Panc1 (cell line): ENCODE data around the gene ABCB6. TPM values are rescaled to one million over a fixed set of nuclear protein-coding genes. Genes with fewer than 3 reads are reported as not detected.
A peak's percentile ranks its signal among the peaks of the same experiment; 100 is the strongest.

Source experiments
- ATAC-seq: fragments of 200-7000 bp; cut with Tn5 transposase; 2 replicates; pipeline ENCODE4 v1.9.1; 2020; ENCODE audit warnings: mild to moderate bottlenecking, moderate library complexity
- BruUV-seq: library from RNA; stranded (reverse); fragments of 400-500 nt; replicated peaks from 2 replicates; lab custom pipeline; 2021; lab: Mats Ljungman, UMichigan
- CTCF ChIA-PET: fragments of 300-600 bp; sonication (Branson Sonifier 250); formaldehyde crosslinking; loops from one replicate; lab custom pipeline; 2022; ENCODE audit warnings: antibody characterized with exemption; lab: Charles Lee
- POLR2A ChIA-PET: fragments of 300-600 bp; sonication (Branson Sonifier 250); formaldehyde crosslinking; loops from one replicate; lab custom pipeline; 2022; ENCODE audit warnings: antibody characterized with exemption; lab: Charles Lee
- DNase-seq: peaks from one replicate; pipeline ENCODE4 v3.0.0-alpha.2; 2010; ENCODE audit warnings: low read depth, low spot score
- H3K27ac ChIP-seq: 2 replicates; pipeline ENCODE4 v1.5.1; 2011; ENCODE audit warnings: mild to moderate bottlenecking, low read length, inconsistent platforms
- H3K27me3 ChIP-seq: fragments of 200-500 bp; sonication (Bioruptor generic); 2 replicates; pipeline ENCODE4 v1.6.0; 2014; ENCODE audit warnings: low read length, inconsistent platforms; ENCODE audit not compliant: control insufficient read depth, insufficient read depth
- H3K36me3 ChIP-seq: fragments of 200-500 bp; sonication (Bioruptor generic); 2 replicates; pipeline ENCODE4 v1.5.1; 2014; ENCODE audit warnings: inconsistent platforms, mild to moderate bottlenecking, low read length, moderate library complexity; ENCODE audit not compliant: control insufficient read depth, insufficient read depth
- H3K4me1 ChIP-seq: 2 replicates; pipeline ENCODE4 v1.5.1; 2011; ENCODE audit warnings: inconsistent platforms, mild to moderate bottlenecking, low read length, moderate library complexity; ENCODE audit not compliant: control insufficient read depth, insufficient read depth
- H3K4me3 ChIP-seq, 2 experiments: 2 replicates each; pipeline ENCODE4 v1.5.1; 2011 to 2012; ENCODE audit warnings: low read depth in 2 of 2, low read length in 2 of 2, mild to moderate bottlenecking in 2 of 2, inconsistent platforms in 1 of 2, moderate library complexity in 1 of 2
- H3K9me3 ChIP-seq: fragments of 200-500 bp; sonication (Bioruptor generic); 2 replicates; pipeline ENCODE4 v1.5.1; 2014; ENCODE audit warnings: low read depth, mild to moderate bottlenecking, inconsistent platforms, low read length, moderate library complexity; ENCODE audit not compliant: control insufficient read depth, insufficient read depth
- POLR2AphosphoS5 ChIP-seq: IDR thresholded peaks from 2 replicates; pipeline ENCODE4 v1.6.1; 2012; ENCODE audit warnings: mild to moderate bottlenecking, low read depth, low read length, moderate library complexity
- REST ChIP-seq, 2 experiments: IDR thresholded peaks; 2 replicates each; pipeline ENCODE4 v1.6.1; 2011 to 2012; ENCODE audit warnings: low read depth in 2 of 2, control low read depth in 1 of 2, low read length in 1 of 2, mild to moderate bottlenecking in 1 of 2, moderate library complexity in 1 of 2; ENCODE audit not compliant: insufficient read depth in 1 of 2
- SIN3A ChIP-seq: IDR thresholded peaks from 2 replicates; pipeline ENCODE4 v1.6.1; 2012; ENCODE audit warnings: low read depth, mild to moderate bottlenecking, low read length, moderate library complexity, borderline replicate concordance; ENCODE audit not compliant: insufficient read depth
- TCF7L2 ChIP-seq: IDR thresholded peaks from 2 replicates; pipeline ENCODE4 v1.6.1; 2011; ENCODE audit warnings: mild to moderate bottlenecking, low read depth, low read length, inconsistent platforms
- in situ Hi-C: cut with HindIII; loops from 2 replicates; pipeline ENCODE4 v1.10.0; 2016; ENCODE audit warnings: low sequenced_read_pairs, low pct_unique_long_range_greater_than_20kb
- intact Hi-C: fragments of 100-400 bp; cut with micrococcal nuclease; formaldehyde crosslinking; loops from one replicate; pipeline ENCODE4 v1.10.0; 2022; ENCODE audit not compliant: unreplicated experiment
- total RNA-seq: library from RNA; stranded (reverse); gene quantifications from one replicate; pipeline ENCODE4 v1.2.1, GENCODE V29; 2021; ENCODE audit not compliant: unreplicated experiment
- TF ChIP-seq, protein P1 (sequence below): fragments of 450-650 bp; IDR thresholded peaks from 2 replicates; pipeline ENCODE4 v1.5.1; 2017; ENCODE audit warnings: mild to moderate bottlenecking

The ABCB6 gene
- total RNA-seq, 1 experiment from 2014 or later = 19.0 TPM

GRCh38 chr2:219251656-219252055 lies 32.9 kb upstream of the ABCB6 start:
- intact Hi-C loops (no loop called here), in situ Hi-C loops (no loop called here)
- no peaks in the 10 kb centered on the region; the same call in 1 of the 2 replicates for H3K36me3 ChIP-seq
- no peak overlapping the region for H3K27ac ChIP-seq
- H3K9me3 ChIP-seq = no peaks in the 10 kb centered on the region
- CTCF ChIA-PET = interaction anchor here (0.6 kb wide), 1 partner anchor 136 kb away, joined by 3 read pairs; the partner anchor contains the start of gene DNPEP
- peaks cover 8% of the 10 kb centered on the region for H3K27me3 ChIP-seq
- POLR2A ChIA-PET = no interaction called here
- BruUV-seq = no TSS peak
- DNase-seq = no peak
- no peak for TF ChIP-seq POLR2AphosphoS5
- peaks cover 37% of the 10 kb centered on the region for H3K4me1 ChIP-seq
- no peak for ATAC-seq
- no peak overlapping the region for H3K4me3 ChIP-seq

DNA sequence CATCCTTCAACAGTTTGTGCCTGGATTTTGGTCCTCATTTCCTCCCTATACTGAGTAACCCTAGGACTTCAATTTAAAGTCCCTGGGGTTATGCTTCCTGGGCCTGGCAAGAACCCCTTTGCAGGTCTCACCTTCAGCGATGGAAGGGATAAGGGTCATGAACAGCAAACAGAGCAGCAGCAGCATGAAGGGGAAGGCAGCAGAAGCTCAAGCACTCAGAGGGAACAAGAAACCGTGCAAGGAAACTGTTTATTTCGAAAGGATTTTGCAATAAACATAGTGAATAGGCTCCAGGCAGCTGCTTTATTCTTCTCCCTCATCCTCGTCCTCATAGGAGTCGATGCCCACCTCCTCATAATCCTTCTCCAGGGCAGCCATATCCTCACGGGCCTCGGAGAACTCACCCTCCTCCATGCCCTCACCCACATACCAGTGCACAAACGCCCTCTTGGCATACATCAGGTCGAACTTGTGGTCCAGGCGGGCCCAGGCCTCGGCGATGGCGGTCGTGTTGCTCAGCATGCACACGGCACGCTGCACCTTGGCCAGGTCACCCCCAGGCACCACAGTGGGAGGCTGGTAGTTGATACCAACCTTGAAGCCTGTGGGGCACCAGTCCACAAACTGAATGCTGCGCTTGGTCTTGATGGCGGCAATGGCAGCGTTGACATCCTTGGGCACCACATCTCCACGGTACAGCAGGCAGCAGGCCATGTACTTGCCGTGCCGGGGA lies 31.5 kb upstream of the ABCB6 start:
- no TSS peak for BruUV-seq
- Histone ChIP-seq H3K4me3 (no peak overlapping the region), H3K27ac (peak overlapping the region; percentile 65; the same call in 1 of the 2 replicates), H3K36me3 (no peaks in the 10 kb centered on the region; the same call in 1 of the 2 replicates), H3K27me3 (peaks cover 5% of the 10 kb centered on the region), H3K9me3 (no peaks in the 10 kb centered on the region), H3K4me1 (peaks cover 45% of the 10 kb centered on the region)
- DNase-seq = no peak
- in situ Hi-C loops (no loop called here), intact Hi-C loops (no loop called here)
- TF ChIP-seq TCF7L2 = no peak
- TF ChIP-seq SIN3A = no peak
- TF ChIP-seq, protein P1, sequence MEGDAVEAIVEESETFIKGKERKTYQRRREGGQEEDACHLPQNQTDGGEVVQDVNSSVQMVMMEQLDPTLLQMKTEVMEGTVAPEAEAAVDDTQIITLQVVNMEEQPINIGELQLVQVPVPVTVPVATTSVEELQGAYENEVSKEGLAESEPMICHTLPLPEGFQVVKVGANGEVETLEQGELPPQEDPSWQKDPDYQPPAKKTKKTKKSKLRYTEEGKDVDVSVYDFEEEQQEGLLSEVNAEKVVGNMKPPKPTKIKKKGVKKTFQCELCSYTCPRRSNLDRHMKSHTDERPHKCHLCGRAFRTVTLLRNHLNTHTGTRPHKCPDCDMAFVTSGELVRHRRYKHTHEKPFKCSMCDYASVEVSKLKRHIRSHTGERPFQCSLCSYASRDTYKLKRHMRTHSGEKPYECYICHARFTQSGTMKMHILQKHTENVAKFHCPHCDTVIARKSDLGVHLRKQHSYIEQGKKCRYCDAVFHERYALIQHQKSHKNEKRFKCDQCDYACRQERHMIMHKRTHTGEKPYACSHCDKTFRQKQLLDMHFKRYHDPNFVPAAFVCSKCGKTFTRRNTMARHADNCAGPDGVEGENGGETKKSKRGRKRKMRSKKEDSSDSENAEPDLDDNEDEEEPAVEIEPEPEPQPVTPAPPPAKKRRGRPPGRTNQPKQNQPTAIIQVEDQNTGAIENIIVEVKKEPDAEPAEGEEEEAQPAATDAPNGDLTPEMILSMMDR = no peak
- ATAC-seq = no peak
- ChIA-PET POLR2A (interaction anchor here (0.6 kb wide), 1 partner anchor 236 kb away, joined by 13 read pairs; no protein-coding TSS in a partner anchor), CTCF (interaction anchor here (0.5 to 0.6 kb wide), 2 partner anchors 101 to 179 kb away, joined by 3 to 5 read pairs; no protein-coding TSS in a partner anchor)

DNA sequence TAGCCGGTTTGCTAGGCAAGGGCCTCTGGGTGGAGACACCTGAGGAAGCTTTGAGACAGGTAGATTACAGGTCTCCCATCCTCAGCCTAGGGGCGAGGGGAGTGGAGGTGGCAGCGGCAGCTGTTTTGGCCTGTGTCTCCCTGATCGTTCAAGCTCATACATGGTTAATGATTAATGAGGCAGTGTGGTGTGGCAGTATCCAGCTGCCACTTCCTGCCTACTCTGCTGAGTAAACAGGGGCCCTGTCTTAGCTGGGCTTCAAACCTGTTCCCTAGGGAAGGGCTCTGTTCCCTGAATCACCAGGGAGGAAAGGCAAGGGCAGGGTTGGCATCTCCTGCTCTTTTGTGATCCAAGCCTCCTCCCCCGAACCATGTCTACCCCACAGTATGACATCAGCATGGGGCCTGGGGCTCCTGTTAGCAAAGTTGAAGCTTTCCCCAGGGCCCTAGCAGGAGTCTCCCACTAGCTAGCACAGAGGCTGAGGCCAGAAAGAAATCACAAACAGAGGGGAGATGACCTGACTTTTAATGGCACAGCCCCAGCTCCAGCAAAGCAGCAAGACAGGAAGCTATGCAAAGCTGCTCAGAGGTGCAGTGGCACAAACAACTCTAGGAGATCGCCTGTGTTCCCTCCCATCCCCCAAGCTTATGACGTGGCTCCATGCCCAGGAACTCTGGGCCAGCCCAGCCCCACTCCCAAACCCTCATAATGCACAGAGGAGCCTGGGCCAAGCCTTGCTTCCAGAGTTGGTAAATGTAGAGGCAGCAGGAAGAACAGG lies 30.6 kb upstream of the ABCB6 start:
- CTCF ChIA-PET = interaction anchor here (0.6 to 1.1 kb wide), 3 partner anchors 31 to 102 kb away, joined by 3 to 6 read pairs (median 3); no protein-coding TSS in a partner anchor
- intact Hi-C loops (no loop called here), in situ Hi-C loops (no loop called here)
- BruUV-seq = no TSS peak
- H3K36me3 ChIP-seq = no peaks in the 10 kb centered on the region; the same call in 1 of the 2 replicates
- POLR2A ChIA-PET = interaction anchor here (0.5 to 0.6 kb wide), 2 partner anchors 38 to 237 kb away, joined by 5 to 13 read pairs; no protein-coding TSS in a partner anchor
- no peak overlapping the region for H3K4me3 ChIP-seq
- no peaks in the 10 kb centered on the region for H3K9me3 ChIP-seq
- DNase-seq (no peak), ATAC-seq (peak; percentile 7; the same call in 1 of the 2 replicates)
- TF ChIP-seq POLR2AphosphoS5 = peak; percentile 11; the same call in 1 of the 2 replicates
- no peak for TF ChIP-seq SIN3A
- TF ChIP-seq REST (IDR thresholded peaks at IDR 0.05; ENCODE audit: insufficient read depth in 1 of 2, low read depth in 2 of 2, low read length in 1 of 2) = no peak
- TF ChIP-seq, protein P1 = no peak
- peaks cover 50% of the 10 kb centered on the region for H3K4me1 ChIP-seq
- peak overlapping the region; percentile 65 for H3K27ac ChIP-seq
- no peaks in the 10 kb centered on the region for H3K27me3 ChIP-seq
